Ovary (tissue), 3 donors: ENCODE measurements around the gene LDLRAD4.

ENCODE experiments used
- CTCF ChIP-seq, 3 donors: fragments of 450-650 bp in 2 of 3; fragments of 200-600 bp in 1 of 3; IDR thresholded peaks; one replicate each; pipeline versions ENCODE4 v1.5.1 to v1.8.0; 2016 to 2022; ENCODE audit warnings: antibody characterized with exemption in 3 of 3, mild to moderate bottlenecking in 1 of 3
- EP300 ChIP-seq: sonication (generic); formaldehyde crosslinking; IDR thresholded peaks from one replicate; pipeline ENCODE4 v1.6.1; 2017; ENCODE audit warnings: antibody characterized with exemption
- POLR2A ChIP-seq: fragments of 450-650 bp; IDR thresholded peaks from one replicate; pipeline ENCODE4 v1.6.1; 2017; ENCODE audit warnings: antibody characterized with exemption, mild to moderate bottlenecking, moderate library complexity
- donor health status: DM: no; HTN: no; CAD: no.

DNA sequence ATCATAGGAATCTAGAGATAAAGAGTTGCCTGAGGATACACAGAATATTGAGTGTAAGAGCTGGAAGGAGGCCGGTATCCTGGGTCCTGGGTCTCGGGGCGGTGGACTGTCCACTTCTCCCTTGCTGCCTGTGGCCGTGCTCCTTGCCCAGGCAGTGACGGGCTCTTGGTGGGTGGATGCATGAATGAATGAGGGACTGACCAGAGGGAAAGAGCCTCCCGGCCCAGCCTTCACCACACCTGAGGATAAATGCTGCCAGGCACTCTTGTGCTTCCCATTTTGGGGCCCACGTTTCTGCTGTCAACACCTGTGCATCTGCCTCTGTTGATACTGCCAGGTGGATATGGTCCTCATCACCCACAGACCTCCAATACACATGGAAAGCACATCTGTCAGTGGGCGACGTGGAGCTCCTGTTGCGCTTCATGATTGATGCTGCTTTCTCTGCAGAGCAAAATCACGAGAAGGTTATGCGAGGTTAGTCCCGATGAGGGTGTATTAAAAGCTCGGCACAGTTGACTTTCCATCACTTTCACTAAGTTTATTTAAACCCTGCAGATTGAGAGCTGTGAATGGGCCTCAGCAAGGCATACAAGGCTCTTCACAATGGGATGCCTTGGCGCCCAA is 211.4 kb downstream of the LDLRAD4 start:
- TF ChIP-seq CTCF (IDR thresholded peaks at IDR 0.05) (no peak), EP300 (no peak), POLR2A (no peak)
